DMS 273 (cell line): ENCODE data around the gene FRMD7.
"Not testable (repeated sequence)": the region's sequence is repeated elsewhere in the genome, so short reads cannot be mapped to it uniquely, and the experiment has no call there.

Experiments used
- DNase-seq: peaks from one replicate; lab custom pipeline; 2025; ENCODE audit not compliant: unreplicated experiment; lab: John Stamatoyannopoulos, UW

FRMD7 gene

DNA sequence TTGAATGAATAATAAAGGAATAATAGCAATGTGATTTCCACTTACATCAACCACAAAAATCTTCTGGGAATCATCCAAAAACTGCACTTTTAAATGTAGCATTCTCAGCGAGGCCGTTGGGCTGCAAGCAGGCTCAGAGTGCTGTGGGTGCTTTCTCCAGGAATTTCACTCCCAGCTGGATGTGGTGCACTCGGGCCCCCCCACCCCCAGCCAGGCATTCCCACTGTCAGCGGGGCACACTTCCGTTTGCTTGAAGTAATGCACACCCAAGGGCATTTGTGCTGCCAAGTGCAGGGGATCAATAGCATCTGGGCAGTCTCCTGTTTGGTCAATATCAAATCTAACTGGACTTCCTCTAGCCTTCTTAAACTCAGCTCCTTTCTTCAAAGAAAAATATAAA is at the start of gene FRMD7:
Gene FRMD7, minus strand, starts transcription at position 278 of the 400 bp plus-strand sequence. Its CDS starts 176 bp downstream, at position 102.
- no peak for DNase-seq

GRCh38 chrX:132173647-132174046 is 45.8 kb upstream of the FRMD7 start:
- DNase-seq = no peak

DNA sequence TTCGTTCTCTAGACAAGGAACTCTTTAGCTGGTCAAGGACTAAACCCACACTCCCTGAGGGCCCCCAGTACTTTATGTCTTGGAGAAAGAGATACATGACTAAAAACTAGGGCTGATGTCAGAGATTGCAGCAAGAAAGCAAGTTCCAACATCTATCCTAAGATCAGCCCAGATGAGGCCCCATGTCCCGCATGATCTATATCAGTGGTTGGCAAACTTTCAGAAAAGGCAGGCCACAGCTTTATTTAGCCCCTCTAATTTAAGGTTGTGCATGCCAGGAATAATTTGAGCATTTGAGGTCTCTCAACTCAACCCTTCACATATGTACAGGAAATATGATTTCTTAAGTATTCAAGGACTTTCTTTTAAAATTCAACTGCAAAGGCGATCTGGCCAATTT is 44.1 kb upstream of the FRMD7 start:
- DNase-seq = no peak

DNA sequence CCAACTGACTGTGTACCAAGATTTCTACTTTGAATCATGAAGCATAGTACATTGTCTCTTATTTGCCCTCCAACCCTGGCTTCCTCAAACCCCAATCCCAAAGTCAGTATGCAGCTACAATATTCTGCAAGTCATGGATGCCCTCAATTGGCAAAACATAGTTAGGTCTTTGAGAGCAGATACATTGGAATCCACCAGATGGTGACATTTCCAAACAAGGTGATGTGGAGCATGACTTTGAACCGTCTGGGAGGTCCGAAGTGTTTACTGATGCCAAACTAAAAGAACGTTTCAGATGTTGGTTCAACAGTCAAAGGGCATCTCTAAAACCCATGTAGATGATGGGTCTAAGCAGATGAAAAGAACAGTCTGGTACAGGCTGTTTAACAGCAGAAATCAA is 43.7 kb upstream of the FRMD7 start:
- no peak for DNase-seq

GRCh38 chrX:132169554-132169953 is 41.7 kb upstream of the FRMD7 start:
- no peak for DNase-seq

DNA sequence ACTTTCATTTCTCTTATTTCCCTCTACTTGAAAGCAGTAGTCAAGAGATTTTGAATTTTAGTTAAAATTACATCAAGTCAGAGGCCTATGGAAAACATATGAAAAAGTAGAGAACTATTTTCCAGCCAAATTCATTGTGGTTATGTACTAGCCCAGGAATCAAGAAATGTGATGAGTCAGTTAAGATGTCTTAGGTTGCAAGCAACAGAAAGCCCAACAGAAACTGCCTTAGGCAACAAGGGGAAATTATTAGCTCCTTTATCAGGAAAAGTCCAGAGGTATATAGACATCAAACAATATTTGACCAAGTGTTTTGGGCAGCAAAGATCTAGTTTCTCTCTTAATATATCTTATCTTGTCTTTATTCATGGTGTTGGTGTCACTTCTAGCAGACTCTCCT is 37.8 kb upstream of the FRMD7 start:
- no peak for DNase-seq

GRCh38 chrX:132165005-132165404 is 37.2 kb upstream of the FRMD7 start:
- DNase-seq = no peak

GRCh38 chrX:132163094-132163493 is 35.3 kb upstream of the FRMD7 start:
- DNase-seq = not testable (repeated sequence)

DNA sequence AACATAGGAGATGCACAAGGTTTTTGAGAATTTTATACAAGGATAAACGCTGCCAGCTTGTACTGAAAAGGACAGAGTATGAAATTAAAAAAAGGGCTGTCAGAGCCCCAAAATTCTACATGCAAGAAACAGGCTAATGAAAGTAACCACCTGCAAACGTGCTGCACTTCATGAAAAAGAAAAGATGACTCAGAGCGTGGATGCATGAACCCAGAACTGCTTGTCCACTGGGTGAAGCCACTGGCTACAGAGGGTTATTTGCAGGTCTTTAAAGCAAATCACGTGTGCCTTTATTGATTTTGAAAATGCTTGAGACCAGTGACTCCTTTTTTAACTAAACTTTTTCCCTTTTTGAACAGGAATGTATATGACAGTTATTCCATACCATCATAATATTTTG is 25.3 kb upstream of the FRMD7 start:
- no peak for DNase-seq

DNA sequence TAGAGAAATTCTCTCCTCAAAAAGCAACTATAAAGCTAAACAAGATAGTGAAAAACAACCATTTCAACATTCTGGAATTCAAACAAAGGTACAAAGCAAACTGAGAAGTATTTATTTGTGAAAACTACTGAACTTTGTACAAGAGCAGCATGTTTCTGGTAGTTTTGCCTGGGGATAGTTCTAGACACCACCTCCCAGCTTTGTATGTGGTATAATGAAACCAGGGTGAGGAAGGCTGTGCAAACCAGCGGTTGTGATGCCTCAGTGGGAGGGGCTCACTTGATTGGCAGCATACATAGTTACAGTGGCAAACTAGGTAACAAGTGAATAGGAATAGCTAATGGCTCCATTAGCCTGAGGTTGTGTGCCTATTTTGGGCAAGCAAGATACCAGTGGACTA is 18.6 kb upstream of the FRMD7 start:
- no peak for DNase-seq

GRCh38 chrX:132144061-132144460 is 16.2 kb upstream of the FRMD7 start:
- no peak for DNase-seq

DNA sequence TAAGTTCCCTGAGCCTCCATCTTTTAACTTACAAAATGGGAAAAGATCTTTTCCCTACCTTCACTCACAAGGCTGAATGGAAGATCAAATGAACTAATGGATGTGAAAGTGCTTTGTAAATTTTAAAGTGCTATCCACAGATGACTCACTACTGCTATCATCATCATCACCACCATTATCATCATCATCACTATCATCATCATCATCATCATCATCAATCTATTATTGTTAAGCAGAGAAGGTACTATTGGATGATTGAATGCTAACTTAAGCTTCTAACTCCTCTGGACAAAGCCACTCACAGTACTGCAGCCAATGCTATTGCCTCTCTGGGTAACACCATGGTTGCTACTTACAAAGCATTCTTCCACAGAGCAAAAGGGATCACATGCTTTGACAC is 1.9 kb downstream of the FRMD7 start:
- no peak for DNase-seq

GRCh38 chrX:132120913-132121312 is 6.9 kb downstream of the FRMD7 start:
- DNase-seq = no peak

GRCh38 chrX:132119821-132120515 is 7.9 kb downstream of the FRMD7 start:
- no peak for DNase-seq

DNA sequence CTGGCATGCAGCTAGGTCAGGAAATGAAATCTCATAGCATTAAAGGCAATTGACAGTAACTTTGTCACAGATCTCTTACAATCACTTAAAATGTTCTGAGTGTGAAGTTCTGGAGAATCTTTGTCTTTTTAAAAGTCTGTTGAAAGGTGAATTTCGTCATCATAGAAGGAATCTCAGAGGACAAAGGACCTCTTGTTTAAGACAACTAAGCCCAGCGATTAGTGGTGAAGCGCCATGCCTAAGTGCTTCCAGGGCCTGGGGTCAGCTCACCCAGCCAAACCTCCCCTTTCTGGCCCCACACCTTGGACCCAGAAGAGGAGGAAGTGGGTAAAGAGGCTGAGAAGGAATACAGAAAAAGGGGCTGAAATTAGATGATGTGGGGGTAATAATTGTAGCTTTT is 8.5 kb downstream of the FRMD7 start:
- DNase-seq = no peak

DNA sequence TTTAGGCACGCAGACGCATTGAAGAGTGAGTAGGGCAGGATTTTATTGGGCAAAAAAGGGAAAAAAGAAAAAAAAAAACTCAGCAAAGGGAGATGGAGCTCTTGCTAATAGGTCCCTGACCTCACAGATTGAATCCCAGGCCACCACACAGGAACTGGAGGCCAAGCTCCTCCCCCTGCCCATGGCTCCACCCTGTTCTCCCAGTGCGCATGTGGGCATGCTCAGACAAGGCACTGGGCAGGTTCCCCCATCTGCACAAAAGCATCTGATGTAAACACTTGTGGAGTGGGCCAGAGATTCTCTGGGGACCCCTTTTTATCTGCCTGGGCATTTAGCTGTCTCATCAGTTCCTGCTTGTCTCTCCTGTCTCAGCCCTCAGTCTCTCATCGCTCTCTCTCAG is 9.5 kb downstream of the FRMD7 start:
- no peak for DNase-seq

DNA sequence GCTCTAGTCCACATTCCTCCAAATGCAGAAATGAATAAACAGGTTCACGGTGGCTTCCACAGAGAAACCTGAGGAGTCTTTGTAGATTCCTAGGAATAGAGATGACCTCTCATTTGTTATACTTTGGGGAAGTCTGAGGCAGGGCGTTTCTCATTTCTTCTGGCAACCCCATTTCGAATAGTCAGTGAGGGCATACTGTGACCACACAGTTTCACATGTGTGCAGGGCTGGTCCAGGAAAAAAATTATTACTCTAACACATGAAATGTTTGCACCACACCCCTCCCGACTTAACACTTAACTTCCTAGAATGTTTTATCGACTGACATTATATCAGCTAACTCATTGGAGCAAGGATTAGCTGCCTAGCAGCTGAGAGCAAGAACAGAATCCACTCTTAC is 12.0 kb downstream of the FRMD7 start:
- DNase-seq = no peak

- DNase-seq = peak; percentile 7
Measured at GRCh38 chrX:132114607-132115006, 13.2 kb downstream of the FRMD7 start.

GRCh38 chrX:132107291-132107690 is 20.5 kb downstream of the FRMD7 start:
- DNase-seq = no peak

DNA sequence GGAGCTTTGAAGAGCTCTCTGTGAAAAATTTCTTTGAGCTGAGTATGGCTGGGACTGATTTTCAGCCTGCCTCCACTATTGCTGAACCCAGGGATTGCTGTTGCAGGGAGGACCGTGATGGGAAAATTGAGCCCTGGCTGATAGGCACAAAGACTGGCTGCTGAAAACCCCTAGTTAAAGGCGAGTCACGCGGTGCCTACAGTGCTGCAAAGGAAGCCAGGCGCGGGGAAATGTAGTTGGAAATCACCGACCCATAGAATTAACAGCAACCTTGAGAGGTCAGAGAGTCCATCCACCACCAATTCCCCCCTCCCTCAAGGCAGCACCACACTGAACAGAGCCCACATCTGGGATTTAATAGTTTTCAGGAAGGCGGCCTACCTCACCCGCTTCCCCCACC is 26.0 kb downstream of the FRMD7 start:
- no peak for DNase-seq

- no peak for DNase-seq
Measured at GRCh38 chrX:132101206-132101605, 26.6 kb downstream of the FRMD7 start.

- not testable (repeated sequence) for DNase-seq
Measured at GRCh38 chrX:132098704-132099103, 29.1 kb downstream of the FRMD7 start.

DNA sequence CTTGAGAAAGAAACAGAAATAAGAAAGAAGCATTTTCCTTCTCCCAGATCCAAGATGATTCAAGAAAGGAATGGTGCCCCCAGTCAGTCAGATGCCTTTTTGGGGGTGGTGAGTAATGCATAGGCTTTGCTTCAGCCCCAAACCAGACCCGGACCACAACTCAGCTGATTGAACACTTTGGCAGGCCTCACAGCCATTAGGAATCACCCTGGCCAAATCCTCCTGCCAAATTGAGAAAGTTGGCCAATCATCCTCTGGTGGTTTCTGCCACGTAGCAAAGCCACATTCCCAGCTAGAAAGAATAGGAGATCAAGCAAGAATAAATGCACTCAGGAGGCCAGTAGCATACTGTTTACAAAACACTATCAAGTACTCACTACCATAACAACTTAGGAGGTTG is 33.7 kb downstream of the FRMD7 start:
- DNase-seq = no peak
